GM23248 (cell line): ENCODE measurements around the gene TIPIN.

Experiments used
- EZH2 ChIP-seq: fragments of 200-600 bp; sonication (generic); IDR thresholded peaks from 2 replicates; pipeline ENCODE4 v1.6.1; 2018; ENCODE audit warnings: antibody characterized with exemption, mild to moderate bottlenecking; ENCODE audit not compliant: insufficient read depth, poor library complexity, severe bottlenecking
- EZH2phosphoT487 ChIP-seq: fragments of 200-600 bp; sonication (generic); IDR thresholded peaks from 2 replicates; pipeline ENCODE4 v1.6.1; 2018; ENCODE audit warnings: antibody characterized with exemption, moderate library complexity, mild to moderate bottlenecking, low read depth; ENCODE audit not compliant: insufficient read depth

- TF ChIP-seq EZH2, result no peak
- no peak for TF ChIP-seq EZH2phosphoT487
These were observed 30.9 kb upstream of the TIPIN start for GRCh38 chr15:66387163-66388042.
